K562 (cell line): Measurements from ENCODE around the gene PTPRU. TPM values are rescaled to one million over a fixed set of nuclear protein-coding genes. Genes with fewer than 3 reads are reported as not detected.

Source experiments
- ATAC-seq: fragments of 200-7000 bp; cut with Tn5 transposase; 3 replicates; pipeline ENCODE4 v1.9.1; 2020; ENCODE audit warnings: moderate library complexity
- BruUV-seq: library from RNA; stranded (reverse); fragments of 400-500 nt; replicated peaks from 2 replicates; lab custom pipeline; 2021; lab: Mats Ljungman, UMichigan
- CTCF ChIA-PET: fragments of 300-600 bp; formaldehyde crosslinking; extraction: SDS; loops from one replicate; lab custom pipeline; 2021; ENCODE audit warnings: low intra/inter-chr PET ratio; lab: Yijun Ruan, JAX
- POLR2A ChIA-PET: fragments of 300-600, 350-650 bp; sonication (Branson Sonifier 250); formaldehyde crosslinking; extraction: SDS; loops from one replicate; lab custom pipeline; 2021; ENCODE audit warnings: antibody characterized with exemption, inconsistent platforms; lab: Yijun Ruan, JAX
- DNase-seq, 4 experiments: peaks; one replicate each; pipeline versions ENCODE4 v3.0.0 to v3.0.0-alpha.2; 2011 to 2018; ENCODE audit warnings: low spot score in 3 of 4, mixed read lengths in 3 of 4; ENCODE audit errors: extremely low read depth in 1 of 4
- FAIRE-seq: peaks from 2 replicates; lab custom pipeline; 2011; peaks lifted over from hg19 to GRCh38; lab: Jason Lieb, UNC
- H2AFZ ChIP-seq: 2 replicates; pipeline ENCODE4 v1.6.0; 2011; ENCODE audit warnings: low read depth, low read length, control low read depth, inconsistent platforms
- H3K27ac ChIP-seq: fragments of 200-600 bp; 3 replicates; pipeline ENCODE4 v1.8.0; 2011; ENCODE audit warnings: low read depth, mild to moderate bottlenecking, control low read depth, inconsistent platforms, low read length, moderate library complexity, mixed read lengths; ENCODE audit errors: extremely low read depth
- H3K27me3 ChIP-seq, 2 experiments: fragments of 300-600 bp in 1 of 2; 2 replicates in 1 of 2; 3 replicates in 1 of 2; pipeline versions ENCODE4 v1.6.0 to v1.8.0; 2011; ENCODE audit warnings: inconsistent platforms in 2 of 2, low read length in 2 of 2, mild to moderate bottlenecking in 1 of 2, mixed read lengths in 1 of 2, moderate library complexity in 1 of 2; ENCODE audit not compliant: control insufficient read depth in 2 of 2, insufficient read depth in 2 of 2
- H3K36me3 ChIP-seq: fragments of 300-600 bp; 3 replicates; pipeline ENCODE4 v1.8.0; 2011; ENCODE audit warnings: mild to moderate bottlenecking, low read length, inconsistent platforms; ENCODE audit not compliant: control insufficient read depth, insufficient read depth
- H3K4me1 ChIP-seq, 2 experiments: fragments of 200-600 bp in 1 of 2; replicated peaks in 1 of 2; 2 replicates in 1 of 2; 3 replicates in 1 of 2; pipeline versions ENCODE4 v1.5.1 to v1.8.0; 2011; ENCODE audit warnings: inconsistent platforms in 2 of 2, low read length in 2 of 2, mild to moderate bottlenecking in 1 of 2, mixed read lengths in 1 of 2, moderate library complexity in 1 of 2; ENCODE audit not compliant: control insufficient read depth in 2 of 2, insufficient read depth in 2 of 2
- H3K4me2 ChIP-seq: 2 replicates; pipeline ENCODE4 v1.6.1; 2011; ENCODE audit warnings: low read length, control low read depth, inconsistent platforms, mixed read lengths; ENCODE audit not compliant: insufficient read depth
- H3K4me3 ChIP-seq: fragments of 200-600 bp; sonication (generic), shearing (Covaris generic); 2 replicates; pipeline ENCODE4 v1.5.1; 2016; ENCODE audit warnings: control low read depth, inconsistent platforms
- H3K79me2 ChIP-seq: fragments of 200-600 bp; 3 replicates; pipeline ENCODE4 v1.8.0; 2011; ENCODE audit warnings: low read length, inconsistent platforms; ENCODE audit not compliant: control insufficient read depth, insufficient read depth
- H3K9ac ChIP-seq, 2 experiments: 2 replicates each; pipeline versions ENCODE4 v1.6.0 to v1.6.1; 2011; ENCODE audit warnings: low read depth in 2 of 2, low read length in 2 of 2, control low read depth in 1 of 2, inconsistent platforms in 1 of 2, mild to moderate bottlenecking in 1 of 2, mixed read lengths in 1 of 2; ENCODE audit not compliant: insufficient read depth in 1 of 2
- H3K9me1 ChIP-seq: one replicate; pipeline ENCODE4 v1.6.0; 2011; ENCODE audit warnings: inconsistent platforms, mild to moderate bottlenecking, low read length, moderate library complexity; ENCODE audit not compliant: control insufficient read depth, insufficient read depth
- H3K9me3 ChIP-seq: replicated peaks from 2 replicates; pipeline ENCODE4 v1.5.1; 2011; ENCODE audit warnings: low read depth, low read length, inconsistent platforms; ENCODE audit not compliant: control insufficient read depth, insufficient read depth
- H4K20me1 ChIP-seq: replicated peaks from 2 replicates; pipeline ENCODE4 v1.6.1; 2011; ENCODE audit warnings: low read length, inconsistent platforms, mixed read lengths; ENCODE audit not compliant: control insufficient read depth, insufficient read depth
- NFRKB ChIP-seq: fragments of 450-650 bp; IDR thresholded peaks from 2 replicates; pipeline ENCODE4 v1.6.1; 2016; ENCODE audit warnings: low read depth
- NFYB ChIP-seq: IDR thresholded peaks from 2 replicates; pipeline ENCODE4 v1.6.1; 2011; ENCODE audit warnings: mild to moderate bottlenecking, moderate library complexity; ENCODE audit not compliant: insufficient read length; ENCODE audit errors: extremely low read depth
- OTX1 ChIP-seq: fragments of 450-650 bp; formaldehyde crosslinking; IDR thresholded peaks from 2 replicates; pipeline ENCODE4 v1.4.0; 2022; ENCODE audit warnings: mild to moderate bottlenecking
- PHB ChIP-seq: fragments of 250-450 bp; sonication (Bioruptor Pico); IDR thresholded peaks from 2 replicates; pipeline ENCODE4 v1.5.0; 2021
- ZBTB17 ChIP-seq: fragments of 450-650 bp; formaldehyde crosslinking; IDR thresholded peaks from 2 replicates; pipeline ENCODE4 v1.4.0; 2020; ENCODE audit warnings: mild to moderate bottlenecking
- ZNF830 ChIP-seq: fragments of 250-450 bp; sonication (Bioruptor Pico); IDR thresholded peaks from 2 replicates; pipeline ENCODE4 v1.5.0; 2021; ENCODE audit warnings: mild to moderate bottlenecking
- whole genome bisulfite sequencing: fragments of 100-300 bp; shearing (Covaris generic); methylation state at CpG from one replicate; pipeline ENCODE4 v1.1.6; 2016; ENCODE audit warnings: low coverage, mixed read lengths; ENCODE audit not compliant: insufficient coverage; ENCODE audit errors: missing lambda C conversion rate; 5-methylcytosine and 5-hydroxymethylcytosine counted together
- in situ Hi-C: fragments of 300-500 bp; cut with MboI; formaldehyde crosslinking; loops from 4 replicates; pipeline ENCODE4 v1.15.0; 2018; ENCODE audit warnings: inconsistent platforms, mixed read lengths
- intact Hi-C: fragments of 100-400 bp; cut with micrococcal nuclease; formaldehyde crosslinking; loops from 2 replicates; pipeline ENCODE4 v1.14.2; 2022
- polyA plus RNA-seq, 8 experiments: library from polyadenylated mRNA; depleted of rRNA in 4 of 8; stranded (reverse) in 5 of 8; unstranded in 3 of 8; fragments of >200 nt; fragmentation: Nextera tagmentation in 2 of 8; fragmentation: Illumina TruSeq in 1 of 8; extraction: Ambion mirVana in 2 of 8; extraction: Trizol in 1 of 8; gene quantifications; 2 replicates each; pipeline versions ENCODE4 v1.2.1 to v1.2.3, GENCODE V29; 2011 to 2014; ENCODE audit warnings: inconsistent platforms in 1 of 8, missing spikeins in 1 of 8
- total RNA-seq, 7 experiments: library from RNA; depleted of rRNA in 6 of 7; stranded (reverse); fragments of >200 nt in 6 of 7; fragmentation: Illumina TruSeq in 2 of 7; extraction: Trizol in 2 of 7; gene quantifications; 2 replicates each; pipeline versions ENCODE4 v1.2.1 to v1.2.3, GENCODE V29; 2011 to 2021; ENCODE audit warnings: low replicate concordance in 1 of 7
- TF ChIP-seq, protein P1 (sequence below): fragments of 250-450 bp; sonication (Bioruptor Pico); IDR thresholded peaks from 2 replicates; pipeline ENCODE4 v1.4.0; 2020; ENCODE audit warnings: borderline replicate concordance

The PTPRU gene
- total and polyA plus RNA-seq, 9 of the 15 experiments (the other 6 are each of a cell fraction or from before 2014, with no cell fraction given), result 0.01 to 2.9 (median 1.0) TPM

- no peaks in the 10 kb centered on the region for H4K20me1 ChIP-seq
- no peak for TF ChIP-seq ZBTB17
- H3K27ac ChIP-seq, result no peak overlapping the region
- H3K79me2 ChIP-seq, result no peaks in the 10 kb centered on the region
- no peak for DNase-seq
- H3K4me2 ChIP-seq, result no peak overlapping the region
- 2% methylated on average over 11 of the region's 11 CpGs for WGBS
- FAIRE-seq, result no peak
- peaks cover 8 to 23% of the 10 kb centered on the region in 2 experiments for H3K27me3 ChIP-seq
- CTCF ChIA-PET, result no interaction called here
- H3K4me1 ChIP-seq, result peaks cover 11 to 24% of the 10 kb centered on the region in 2 experiments; a peak in 4 of 5 replicates
- H3K9me1 ChIP-seq, result no peaks in the 10 kb centered on the region
- intact Hi-C loops (no loop called here), in situ Hi-C loops (no loop called here)
- no peaks in the 10 kb centered on the region for H3K36me3 ChIP-seq
- BruUV-seq, result no TSS peak
- H3K4me3 ChIP-seq, result no peak overlapping the region
- POLR2A ChIA-PET, result interaction anchor here (0.7 to 1.2 kb wide), 4 partner anchors 9 to 114 kb away, joined by 3 to 4 read pairs (median 4); no protein-coding TSS in a partner anchor
- no peaks in the 10 kb centered on the region for H3K9me3 ChIP-seq
- no peak overlapping the region for H2AFZ ChIP-seq
- peak overlapping the region in 1 of 2 experiments; percentile 41; a peak in 1 of 4 replicates for H3K9ac ChIP-seq
- no peak for ATAC-seq
Measured at GRCh38 chr1:29279951-29280391, 43.6 kb downstream of the PTPRU start.

DNA sequence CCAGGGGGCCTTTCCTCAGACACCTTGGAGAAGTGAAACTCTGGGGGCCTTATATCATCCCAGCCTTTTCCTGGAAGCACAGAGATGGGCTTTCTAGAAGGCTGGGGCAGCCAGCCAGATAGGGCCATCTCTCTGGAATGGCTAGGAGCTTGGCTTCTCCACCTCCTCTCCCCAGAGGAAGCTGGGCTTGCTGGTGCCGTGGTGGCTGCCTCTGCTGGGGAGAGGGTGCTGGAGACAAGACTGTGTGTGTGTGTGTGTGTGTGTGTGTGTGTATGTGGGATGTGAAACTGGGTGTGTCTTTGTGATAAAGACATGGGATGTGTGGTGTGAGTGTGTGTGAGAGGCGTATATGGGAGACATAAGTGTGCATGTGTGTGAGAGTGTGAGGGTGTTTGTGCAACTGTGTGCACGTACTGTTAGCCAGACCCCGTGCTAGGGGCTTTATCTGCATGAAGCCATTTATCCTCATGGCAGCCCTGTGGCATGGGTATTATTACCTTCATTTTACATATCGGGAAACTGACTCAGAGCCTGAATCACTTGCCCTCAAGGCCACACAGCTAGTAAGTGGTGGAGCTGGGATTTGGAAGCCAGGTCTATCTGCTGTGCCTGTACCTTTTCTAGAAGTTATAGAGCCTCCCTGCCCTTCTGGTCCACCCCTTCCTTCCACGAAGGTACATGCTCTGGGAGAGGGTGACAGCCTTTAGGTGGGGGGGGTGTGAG lies 44.2 kb downstream of the PTPRU start:
- H3K79me2 ChIP-seq, result no peaks in the 10 kb centered on the region
- no peak overlapping the region for H3K4me3 ChIP-seq
- no peak overlapping the region for H3K4me2 ChIP-seq
- H3K9ac ChIP-seq, result peak overlapping the region in 1 of 2 experiments; percentile 41; a peak in 1 of 4 replicates
- no TSS peak for BruUV-seq
- no peak for DNase-seq
- in situ Hi-C loops (no loop called here), intact Hi-C loops (no loop called here)
- H3K36me3 ChIP-seq, result no peaks in the 10 kb centered on the region
- H4K20me1 ChIP-seq, result no peaks in the 10 kb centered on the region
- peaks cover 11 to 25% of the 10 kb centered on the region in 2 experiments; a peak in 4 of 5 replicates for H3K4me1 ChIP-seq
- H3K9me1 ChIP-seq, result no peaks in the 10 kb centered on the region
- TF ChIP-seq OTX1 (CRISPR knock-in tag) (0 out of 2 replicates have a peak, but pooled peaks have one; percentile 48), ZNF830 (CRISPR knock-in tag) (no peak), NFRKB (no peak), NFYB (no peak), PHB (no peak)
- TF ChIP-seq, protein P1, sequence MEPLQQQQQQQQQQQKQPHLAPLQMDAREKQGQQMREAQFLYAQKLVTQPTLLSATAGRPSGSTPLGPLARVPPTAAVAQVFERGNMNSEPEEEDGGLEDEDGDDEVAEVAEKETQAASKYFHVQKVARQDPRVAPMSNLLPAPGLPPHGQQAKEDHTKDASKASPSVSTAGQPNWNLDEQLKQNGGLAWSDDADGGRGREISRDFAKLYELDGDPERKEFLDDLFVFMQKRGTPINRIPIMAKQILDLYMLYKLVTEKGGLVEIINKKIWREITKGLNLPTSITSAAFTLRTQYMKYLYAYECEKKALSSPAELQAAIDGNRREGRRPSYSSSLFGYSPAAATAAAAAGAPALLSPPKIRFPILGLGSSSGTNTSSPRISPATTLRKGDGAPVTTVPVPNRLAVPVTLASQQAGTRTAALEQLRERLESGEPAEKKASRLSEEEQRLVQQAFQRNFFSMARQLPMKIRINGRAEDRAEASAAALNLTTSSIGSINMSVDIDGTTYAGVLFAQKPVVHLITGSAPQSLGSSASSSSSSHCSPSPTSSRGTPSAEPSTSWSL, result no peak
- TF ChIP-seq, all 486 proteins: peak for 1
- no peak for ATAC-seq
- CTCF ChIA-PET, result no interaction called here
- Histone ChIP-seq H3K9me3 (no peaks in the 10 kb centered on the region), H2AFZ (no peak overlapping the region), H3K27me3 (peaks cover 6 to 17% of the 10 kb centered on the region in 2 experiments), H3K27ac (no peak overlapping the region)
- peak; percentile 42 for FAIRE-seq
- WGBS, result 14% methylated on average over 6 of the region's 6 CpGs
- POLR2A ChIA-PET, result interaction anchor here (0.7 to 1.2 kb wide), 2 partner anchors 10 to 113 kb away, joined by 3 to 4 read pairs; no protein-coding TSS in a partner anchor
